Fibroblast of skin of abdomen (primary cell): Measurements from ENCODE around the gene CPOX.

Source experiments
- DNase-seq: peaks from one replicate; pipeline ENCODE4 v3.0.0-alpha.2; 2013

Gene CPOX

GRCh38 chr3:98594628-98595324 lies 1.4 kb upstream of the CPOX start:
- no peak for DNase-seq

DNA sequence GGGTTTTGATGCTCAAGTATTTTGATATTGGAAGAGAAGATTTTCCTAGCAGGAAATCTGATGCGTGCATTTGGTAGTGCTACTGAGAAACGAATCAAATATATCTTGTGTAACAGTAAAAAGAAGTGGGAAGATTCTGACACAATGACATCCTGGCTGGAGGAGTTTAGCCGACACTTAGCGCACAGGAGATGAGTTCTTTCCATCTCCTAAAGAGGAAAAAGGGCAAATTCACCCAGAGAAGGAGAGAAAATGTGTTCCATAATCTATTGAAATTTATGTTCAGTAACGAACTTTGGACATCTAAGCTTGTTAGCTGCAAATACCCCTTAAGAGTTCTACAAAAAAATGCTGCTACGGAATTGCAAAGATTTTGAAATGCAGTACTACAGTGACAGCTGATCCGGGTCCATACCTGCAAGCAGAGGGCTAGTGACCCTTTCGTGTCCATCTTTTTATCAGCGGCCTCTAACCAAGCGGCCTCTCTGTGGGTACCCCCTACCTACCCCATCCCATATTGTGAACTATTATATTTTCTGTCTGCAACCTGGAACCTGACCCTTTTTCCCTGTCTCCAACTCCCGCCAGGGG lies 971 bp downstream of the CPOX start:
- no peak for DNase-seq

GRCh38 chr3:98589331-98590036 lies 3.9 kb downstream of the CPOX start:
- DNase-seq: no peak

- DNase-seq: no peak
Observed at GRCh38 chr3:98588065-98588464, 5.3 kb downstream of the CPOX start.

DNA sequence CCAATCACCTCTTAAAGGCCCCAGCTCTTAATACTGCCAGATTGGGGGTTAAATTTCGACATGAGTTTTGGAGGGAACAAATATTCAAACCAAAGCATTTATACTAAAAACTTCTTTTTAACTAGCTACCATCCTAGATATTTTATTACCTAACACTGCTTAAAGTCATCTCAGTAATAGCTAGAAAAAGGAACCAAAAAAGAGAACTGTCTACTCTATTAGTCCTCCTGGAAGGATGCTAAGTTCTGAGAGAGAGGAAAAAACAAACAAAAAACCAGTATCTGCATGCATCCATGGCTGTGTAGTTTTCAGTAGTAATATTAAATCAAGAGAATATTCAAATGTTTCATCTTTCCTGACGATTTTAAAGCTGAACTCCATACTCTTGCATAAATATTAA lies 5.8 kb downstream of the CPOX start:
- no peak for DNase-seq

GRCh38 chr3:98584547-98584946 lies 8.9 kb downstream of the CPOX start:
- DNase-seq: no peak

DNA sequence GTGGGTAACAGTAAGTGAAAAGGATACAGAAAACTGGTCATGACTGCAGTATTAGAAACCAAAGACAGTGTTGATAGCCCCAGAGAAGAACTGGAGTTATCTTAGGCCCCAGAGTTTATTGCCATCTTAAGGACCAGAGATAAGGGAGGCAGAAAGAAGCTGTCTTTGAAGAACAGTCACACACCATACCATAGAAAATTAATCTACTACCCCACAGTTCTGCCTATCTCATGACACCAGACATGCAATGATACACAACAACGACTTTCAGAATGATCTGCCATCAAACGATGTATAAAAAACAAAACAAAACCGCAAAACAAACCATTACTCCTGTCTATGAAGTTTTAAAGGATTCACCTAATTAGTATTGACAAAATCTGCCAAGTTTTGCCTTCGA lies 9.6 kb downstream of the CPOX start:
- no peak for DNase-seq

- DNase-seq: no peak
Observed at GRCh38 chr3:98582042-98582441, 11.4 kb downstream of the CPOX start.

DNA sequence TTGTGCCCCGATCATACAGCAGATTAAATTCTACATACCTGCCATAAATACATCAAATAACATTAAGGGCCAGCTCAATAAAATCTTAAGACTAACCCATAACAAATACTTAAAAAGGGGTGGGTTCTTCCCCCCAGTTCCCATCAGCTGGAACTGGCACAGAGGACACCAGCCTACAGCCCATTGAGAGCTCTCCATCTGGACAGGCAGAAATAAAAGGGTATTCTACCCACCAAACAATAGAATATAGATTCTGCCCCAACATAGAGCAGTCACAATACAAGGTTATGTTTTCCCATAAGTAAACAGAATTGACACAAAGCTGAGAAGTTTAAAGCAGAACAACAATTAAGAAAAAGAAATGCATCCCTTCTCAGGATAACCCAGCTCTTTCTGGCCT lies 11.9 kb downstream of the CPOX start:
- DNase-seq: no peak

DNA sequence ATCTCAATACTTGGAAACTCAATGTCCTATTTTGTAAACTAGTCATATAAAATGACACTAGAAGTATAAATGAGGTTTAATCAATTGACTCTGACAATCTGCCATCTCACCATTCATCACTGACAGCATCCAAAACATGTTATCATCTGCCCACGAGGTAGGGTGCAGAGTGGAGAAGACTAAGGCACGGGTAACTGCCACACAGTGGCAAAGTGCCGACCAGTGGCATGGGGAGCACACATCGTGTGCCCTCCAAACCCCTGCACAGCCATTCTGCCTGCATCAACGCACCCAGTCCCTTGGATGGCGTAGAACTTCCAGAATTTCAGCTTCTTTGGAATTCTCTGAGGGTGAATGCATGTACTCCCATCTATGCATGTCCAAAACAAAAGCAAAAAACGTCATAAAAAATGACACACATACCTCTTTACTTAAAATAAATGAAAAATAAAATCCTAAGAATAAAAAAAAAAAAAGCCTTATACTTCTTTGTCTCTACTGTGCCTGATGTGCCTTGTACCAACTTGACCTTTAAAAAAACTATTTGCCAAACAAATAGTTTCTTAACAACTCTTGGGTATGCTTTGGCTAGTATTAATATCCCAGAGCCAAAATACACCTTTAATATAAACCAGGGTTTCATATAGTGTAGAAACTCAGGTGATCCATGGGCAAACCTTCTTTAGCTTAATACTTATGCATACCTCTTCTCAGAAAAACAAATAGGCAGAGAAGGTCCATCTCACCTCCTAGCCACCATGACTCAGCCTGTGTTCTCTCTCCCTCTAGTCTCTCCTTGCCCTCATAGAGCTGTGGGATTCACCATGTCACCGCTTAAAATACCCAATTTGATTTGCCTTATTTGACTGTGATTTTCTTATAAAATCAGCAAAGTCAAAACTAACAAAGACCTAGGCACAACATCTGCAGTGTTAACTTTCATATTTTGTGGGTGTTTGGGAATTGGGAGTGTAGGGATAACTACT lies 12.7 kb downstream of the CPOX start:
- DNase-seq: no peak

DNA sequence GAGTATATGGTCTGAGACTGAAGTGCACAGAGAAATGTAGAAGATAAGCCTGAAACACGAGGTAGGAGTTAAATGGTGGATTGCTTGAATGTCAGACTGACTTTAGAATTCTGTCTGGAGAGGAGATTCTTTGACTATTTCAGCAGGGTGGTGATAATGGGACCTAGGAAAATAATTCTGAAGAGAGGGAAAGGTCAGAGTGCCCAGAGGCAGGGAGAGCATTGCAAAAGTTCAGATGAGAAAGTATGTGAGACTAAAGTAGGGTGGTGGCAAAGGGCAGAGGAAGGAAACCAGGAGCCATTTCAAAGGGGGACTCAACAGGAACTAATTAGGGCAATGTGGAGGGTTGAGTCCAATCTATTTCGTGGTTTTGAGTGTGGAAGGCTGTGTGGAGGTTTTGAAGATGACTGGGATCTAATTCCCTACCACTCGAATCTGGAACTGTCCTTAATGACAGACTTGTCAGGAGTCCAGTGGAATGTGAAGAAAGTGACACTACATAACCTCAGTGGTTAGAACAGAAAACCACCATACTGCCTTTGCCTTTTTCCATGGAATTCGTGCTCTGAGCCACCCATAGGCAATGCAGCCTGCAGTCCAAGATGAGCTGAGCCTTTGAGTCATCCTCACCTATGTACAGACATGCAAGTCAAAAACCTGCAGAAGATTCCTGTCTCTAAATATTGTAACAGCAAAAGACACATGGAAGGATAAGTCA lies 16.1 kb downstream of the CPOX start:
- DNase-seq: peak; percentile 76

DNA sequence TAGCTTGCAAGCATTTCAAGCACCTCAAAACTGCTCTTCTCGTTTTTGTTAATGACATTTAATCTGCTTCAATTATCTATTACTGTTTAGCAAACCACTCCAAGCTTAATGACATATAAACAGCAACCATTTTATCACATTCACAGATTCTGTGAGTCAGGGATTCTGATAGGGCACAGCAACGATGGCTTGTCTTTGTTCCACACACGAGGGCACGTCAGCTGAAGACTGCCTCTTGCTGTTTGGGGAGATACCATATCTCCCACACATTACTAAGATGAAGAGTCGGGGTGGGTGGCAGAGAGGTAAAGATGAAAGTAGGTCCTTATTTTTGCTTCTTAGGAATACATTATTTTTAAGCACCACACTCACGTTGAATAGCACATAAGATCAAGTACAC lies 19.3 kb downstream of the CPOX start:
- DNase-seq: no peak

- peak; percentile 25 for DNase-seq
Observed at GRCh38 chr3:98573181-98573728, 20.2 kb downstream of the CPOX start.

DNA sequence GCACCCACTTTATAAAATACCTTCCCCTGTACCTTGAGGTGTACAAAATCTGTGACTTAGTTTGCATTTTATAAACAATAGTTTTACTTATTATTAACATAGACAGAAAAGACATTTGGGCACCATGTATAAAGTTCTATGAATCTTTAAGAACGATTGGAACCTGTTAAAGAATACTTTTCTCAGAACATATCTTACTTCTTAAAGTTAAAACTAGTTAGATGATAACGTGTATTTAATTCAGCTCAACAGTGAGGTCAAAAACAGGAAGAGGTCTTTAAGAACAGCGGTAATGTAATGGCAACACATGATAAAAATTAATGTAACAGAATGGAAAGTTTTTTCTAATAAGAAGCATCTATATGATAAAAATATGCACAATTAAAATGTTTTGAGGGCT lies 25.0 kb downstream of the CPOX start:
- no peak for DNase-seq

DNA sequence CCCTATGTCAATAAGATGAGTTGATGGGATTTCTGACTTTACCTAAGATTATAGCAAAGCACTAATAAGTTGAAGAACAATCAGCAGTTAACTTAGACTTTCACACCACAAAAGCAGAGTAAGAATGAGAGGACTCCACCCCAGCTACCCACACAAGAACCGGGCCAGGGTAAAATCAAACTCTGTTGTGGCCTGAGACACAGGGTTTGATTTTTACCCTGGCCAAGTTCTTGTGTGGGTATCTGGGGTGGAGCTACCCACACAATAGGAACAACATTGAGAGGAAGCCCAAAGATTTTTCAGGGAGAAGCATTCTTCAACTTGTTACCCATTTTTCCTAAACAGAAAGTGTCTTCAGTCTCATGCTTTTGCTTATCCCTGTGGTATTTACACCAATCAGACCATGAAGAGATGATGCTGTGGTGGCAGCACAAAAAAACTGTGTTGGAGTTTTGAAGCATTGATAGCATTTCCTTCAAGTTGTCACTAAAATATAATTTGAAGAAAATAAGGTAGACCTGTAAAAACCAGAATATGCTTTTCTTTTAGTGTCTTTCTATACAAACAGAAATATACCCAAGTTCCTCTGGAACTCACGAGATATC lies 25.6 kb downstream of the CPOX start:
- DNase-seq: no peak

- DNase-seq: no peak
Observed at GRCh38 chr3:98565843-98566242, 27.6 kb downstream of the CPOX start.

DNA sequence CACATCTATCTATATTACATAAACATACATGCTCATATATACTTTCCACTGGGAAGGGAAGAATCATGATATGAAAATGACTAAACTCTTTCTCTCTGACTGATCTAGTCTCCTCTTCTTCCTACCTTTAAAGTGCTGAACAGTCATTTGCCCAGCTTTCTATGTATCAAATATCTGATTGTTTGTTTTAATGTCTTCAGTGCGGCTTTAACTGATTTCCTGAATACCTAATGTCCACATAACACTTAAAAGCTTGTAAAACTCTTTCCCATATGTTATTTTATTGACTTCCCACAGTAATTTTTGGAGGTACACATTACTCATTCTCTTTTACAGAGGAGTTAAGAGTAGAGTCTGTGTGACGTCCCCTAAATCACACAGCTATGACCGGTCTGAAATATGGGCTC lies 28.2 kb downstream of the CPOX start:
- no peak for DNase-seq

DNA sequence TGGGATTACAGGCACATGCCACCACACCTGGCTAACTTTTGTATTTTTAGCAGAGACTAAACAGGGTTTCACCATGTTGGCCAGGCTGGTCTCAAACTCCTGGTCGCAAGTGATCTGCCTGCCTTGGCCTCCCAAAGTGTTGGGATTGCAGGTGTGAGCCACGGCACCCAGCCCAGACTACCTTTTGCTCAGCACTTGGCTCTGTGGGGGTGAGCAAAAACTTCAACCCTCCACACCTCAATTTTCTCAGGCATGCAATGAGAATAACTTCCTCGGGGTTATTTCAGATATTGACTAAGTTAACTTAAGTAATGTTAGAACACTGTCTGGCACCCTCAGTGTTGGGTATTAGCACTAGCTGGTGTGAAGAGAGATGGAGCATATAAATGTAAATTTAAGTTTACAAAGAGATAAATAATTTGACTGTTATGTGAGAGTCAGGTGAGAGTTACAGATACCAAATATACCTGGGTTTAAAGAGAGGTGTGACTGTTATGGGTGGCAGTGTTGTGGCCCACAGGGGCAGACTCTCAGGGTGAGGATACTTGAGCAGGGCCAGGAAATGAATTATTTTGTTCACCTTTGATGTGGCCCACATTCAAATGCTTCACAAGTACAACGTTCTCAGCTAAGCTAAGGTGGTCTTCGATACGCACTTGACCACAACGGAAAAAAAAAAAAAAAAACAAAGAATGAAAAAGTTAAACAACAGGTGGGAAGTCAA lies 29.0 kb downstream of the CPOX start:
- DNase-seq: no peak

DNA sequence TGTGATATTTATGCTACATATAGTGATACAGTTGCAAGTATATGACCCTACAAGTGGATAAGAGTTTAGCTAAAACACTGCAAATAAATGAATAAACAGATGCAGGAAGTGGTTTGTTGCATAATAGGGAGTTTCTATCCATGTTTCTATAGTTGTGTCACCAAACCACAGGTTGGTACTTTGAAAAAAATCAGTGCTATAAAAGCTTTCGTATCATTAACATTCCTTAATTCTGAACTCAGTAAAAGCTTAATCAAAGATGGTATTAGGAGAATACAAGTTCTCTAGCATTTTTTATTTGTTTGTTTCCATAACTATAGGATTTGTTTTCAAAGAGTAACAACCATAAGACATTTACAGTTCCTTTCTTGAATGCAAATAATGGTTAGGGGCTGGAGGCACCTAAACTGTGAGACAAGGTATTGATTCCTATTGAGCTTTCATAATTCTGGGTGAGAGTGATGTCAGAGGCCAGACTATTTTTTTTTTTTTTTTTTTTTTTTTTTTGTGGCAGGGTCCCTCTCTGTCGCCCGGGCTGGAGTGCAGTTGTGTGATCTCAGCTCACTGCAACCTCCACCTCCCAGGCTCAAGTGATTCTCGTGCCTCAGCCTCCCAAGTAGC lies 29.6 kb downstream of the CPOX start:
- DNase-seq: peak; percentile 42
